Mesendoderm (in vitro differentiated cells): Measurements from ENCODE around the gene CALHM3.
"Not testable (repeated sequence)": the region's sequence is repeated elsewhere in the genome, so short reads cannot be mapped to it uniquely, and the experiment has no call there.

Experiments used
- DNase-seq: peaks from one replicate; pipeline ENCODE4 v3.0.0; 2013
- H2AK5ac ChIP-seq: 2 replicates; pipeline ENCODE4 v1.6.1; 2013; ENCODE audit warnings: low read length, inconsistent platforms
- H2BK120ac ChIP-seq: 2 replicates; pipeline ENCODE4 v1.6.1; 2013; ENCODE audit warnings: low read depth, mild to moderate bottlenecking, low read length, moderate library complexity, mixed read lengths
- H2BK15ac ChIP-seq: replicated peaks from 2 replicates; pipeline ENCODE4 v1.6.1; 2013; ENCODE audit warnings: low read depth, mild to moderate bottlenecking, moderate library complexity
- H2BK5ac ChIP-seq: 2 replicates; pipeline ENCODE4 v1.6.1; 2013; ENCODE audit warnings: low read length, inconsistent platforms
- H3K18ac ChIP-seq: 2 replicates; pipeline ENCODE4 v1.6.1; 2013; ENCODE audit warnings: mild to moderate bottlenecking, low read length, mixed read lengths
- H3K23ac ChIP-seq: one replicate; pipeline ENCODE4 v1.6.1; 2013; ENCODE audit warnings: low read length
- H3K27ac ChIP-seq: 2 replicates; pipeline ENCODE4 v1.5.1; 2013; ENCODE audit warnings: low read depth, mild to moderate bottlenecking, inconsistent platforms, low read length, moderate library complexity
- H3K27me3 ChIP-seq: 2 replicates; pipeline ENCODE4 v1.6.1; 2013; ENCODE audit warnings: low read length, control low read depth, mild to moderate bottlenecking, inconsistent platforms; ENCODE audit not compliant: insufficient read depth, poor library complexity
- H3K36me3 ChIP-seq: 2 replicates; pipeline ENCODE4 v1.6.1; 2013; ENCODE audit warnings: low read length, inconsistent platforms; ENCODE audit not compliant: control insufficient read depth, insufficient read depth
- H3K4ac ChIP-seq: one replicate; pipeline ENCODE4 v1.6.1; 2013; ENCODE audit warnings: low read depth, mild to moderate bottlenecking, low read length, moderate library complexity
- H3K4me1 ChIP-seq: 2 replicates; pipeline ENCODE4 v1.6.1; 2013; ENCODE audit warnings: low read depth, low read length, inconsistent platforms; ENCODE audit not compliant: control insufficient read depth
- H3K4me2 ChIP-seq: 2 replicates; pipeline ENCODE4 v1.6.1; 2013; ENCODE audit warnings: low read length
- H3K4me3 ChIP-seq: 2 replicates; pipeline ENCODE4 v1.5.1; 2013; ENCODE audit warnings: mild to moderate bottlenecking, low read length
- H3K56ac ChIP-seq: one replicate; pipeline ENCODE4 v1.6.1; 2013; ENCODE audit warnings: low read length
- H3K79me1 ChIP-seq: 2 replicates; pipeline ENCODE4 v1.6.1; 2013; ENCODE audit warnings: low read length, inconsistent platforms
- H3K79me2 ChIP-seq: 2 replicates; pipeline ENCODE4 v1.6.1; 2013; ENCODE audit warnings: mild to moderate bottlenecking, low read length; ENCODE audit not compliant: control insufficient read depth, insufficient read depth
- H3K9ac ChIP-seq: 2 replicates; pipeline ENCODE4 v1.6.1; 2013; ENCODE audit warnings: low read length, inconsistent platforms
- H4K5ac ChIP-seq: one replicate; pipeline ENCODE4 v1.6.1; 2013; ENCODE audit warnings: low read length
- H4K8ac ChIP-seq: one replicate; pipeline ENCODE4 v1.6.1; 2013; ENCODE audit warnings: low read depth, mild to moderate bottlenecking, control low read depth, low read length, moderate library complexity
- WGBS: extraction: QIAGEN DNeasy Blood & Tissue Kit; methylation state at CpG from one replicate; pipeline ENCODE4 v1.1.7; 2013; ENCODE audit warnings: low lambda C conversion rate, missing lambda C conversion rate; ENCODE audit not compliant: insufficient coverage; ENCODE audit errors: extremely low coverage; 5-methylcytosine and 5-hydroxymethylcytosine counted together

CALHM3 gene

DNA sequence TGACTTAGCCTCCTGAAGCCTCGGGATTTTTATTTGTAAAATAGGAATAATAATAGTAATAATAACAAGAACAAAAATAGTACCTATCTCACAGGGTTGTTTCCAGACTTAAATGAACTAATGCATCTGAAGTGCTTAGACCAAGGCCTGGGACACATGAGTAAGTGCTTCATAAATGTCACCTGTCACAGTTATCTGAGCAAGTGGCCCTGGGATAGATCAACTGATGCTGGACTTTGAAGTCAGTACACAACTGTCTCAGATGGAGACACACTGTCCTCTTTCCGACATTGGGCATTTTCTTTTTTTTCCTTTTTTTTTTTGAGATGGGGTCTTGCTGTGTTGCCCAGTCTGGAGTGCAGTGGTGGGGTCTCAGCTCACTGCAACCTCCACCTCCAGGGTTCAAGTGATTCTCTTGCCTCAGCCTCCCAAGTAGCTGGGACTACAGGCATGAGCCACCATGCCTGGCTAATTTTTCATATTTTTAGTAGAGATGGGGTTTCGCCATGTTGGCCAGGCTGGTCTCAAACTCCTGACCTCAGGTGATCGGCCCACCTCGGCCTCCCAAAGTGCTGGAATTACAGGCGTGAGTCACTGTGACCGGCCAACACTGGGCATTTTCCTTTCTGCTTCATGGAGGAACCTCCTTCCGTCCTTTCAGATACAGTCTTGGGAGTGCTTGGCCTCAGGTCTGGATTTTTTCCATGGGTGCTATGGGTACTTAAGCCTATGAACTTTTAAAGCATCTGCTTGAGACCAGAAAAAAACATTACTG is 7.8 kb upstream of the CALHM3 start:
- H2BK15ac ChIP-seq: not testable (repeated sequence)

DNA sequence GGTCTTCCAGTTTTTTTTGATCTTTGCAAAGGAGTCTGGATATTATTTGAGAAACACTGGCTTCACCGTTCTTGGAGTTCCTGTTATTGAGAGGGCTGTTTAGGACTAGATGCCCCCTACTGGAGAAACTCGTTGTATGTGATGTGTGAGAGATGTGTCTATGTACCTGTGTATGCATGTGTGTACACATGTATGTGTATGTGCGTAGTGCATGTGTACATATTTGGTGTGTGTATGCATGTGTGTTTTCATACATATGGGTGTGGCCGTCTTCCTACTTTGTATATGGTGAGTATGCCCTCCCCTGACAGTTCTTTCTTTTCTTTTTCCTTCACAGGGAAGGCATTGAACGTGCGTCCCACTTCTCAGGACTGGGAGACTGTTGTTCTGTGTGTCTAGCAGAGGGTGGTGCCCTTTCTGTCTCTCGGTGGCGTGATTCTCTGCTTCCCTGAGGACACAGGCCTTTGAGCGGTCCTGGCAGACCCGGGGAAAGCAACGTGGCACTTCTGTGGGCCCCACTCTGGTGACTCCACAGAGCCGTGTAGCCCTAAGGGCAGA is 3.0 kb upstream of the CALHM3 start:
- Histone ChIP-seq H3K56ac (no peak overlapping the region), H3K4me2 (no peak overlapping the region), H2BK15ac (no peak overlapping the region), H4K5ac (no peak overlapping the region), H3K27me3 (no peaks in the 10 kb centered on the region), H3K4ac (no peak overlapping the region), H3K79me1 (no peaks in the 10 kb centered on the region), H3K9ac (no peak overlapping the region), H3K4me1 (no peaks in the 10 kb centered on the region), H2BK5ac (no peak overlapping the region), H3K18ac (no peak overlapping the region), H3K27ac (no peak overlapping the region), H3K23ac (no peak overlapping the region), H3K4me3 (no peak overlapping the region), H3K79me2 (no peaks in the 10 kb centered on the region), H2AK5ac (no peak overlapping the region), H4K8ac (no peak overlapping the region), H3K36me3 (no peaks in the 10 kb centered on the region), H2BK120ac (no peak overlapping the region)
- peak; percentile 71 for DNase-seq
- WGBS: no CpG with 5 or more reads among the region's 12 CpGs

More for the DNA sequence above, 7.8 kb upstream of the CALHM3 start:
- H3K4me2 ChIP-seq, H3K27ac ChIP-seq, H3K9ac ChIP-seq, DNase-seq, H3K4ac ChIP-seq, H3K79me2 ChIP-seq, H3K18ac ChIP-seq, H3K36me3 ChIP-seq, H2BK5ac ChIP-seq, H3K4me1 ChIP-seq, H3K23ac ChIP-seq, H3K79me1 ChIP-seq, H3K56ac ChIP-seq, H4K5ac ChIP-seq, H2AK5ac ChIP-seq, H2BK120ac ChIP-seq, H3K4me3 ChIP-seq, H4K8ac ChIP-seq, H3K27me3 ChIP-seq: not testable (repeated sequence)
- WGBS: no CpG with 5 or more reads among the region's 8 CpGs

DNA sequence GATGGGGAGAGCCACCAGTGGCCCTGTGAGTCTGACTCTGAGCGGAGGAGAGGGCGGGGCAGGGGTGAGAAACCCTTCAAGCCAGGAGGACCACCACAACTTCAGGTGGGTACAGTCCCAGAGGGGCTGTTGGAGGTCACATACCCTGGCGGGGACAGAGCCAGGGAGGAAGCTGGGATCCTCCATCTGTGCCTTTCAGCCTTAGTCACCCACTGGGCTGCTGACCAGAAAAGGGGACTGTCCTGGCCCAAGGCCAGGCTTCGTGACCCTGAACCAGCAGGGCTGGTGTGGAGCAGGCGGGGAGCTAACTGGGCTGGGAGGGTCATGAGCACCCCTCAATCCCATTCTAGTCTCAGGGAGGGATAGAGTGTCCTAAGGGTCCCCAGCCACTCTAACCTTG is 1.5 kb upstream of the CALHM3 start:
- no peak overlapping the region for H3K4me2 ChIP-seq
- H2AK5ac ChIP-seq: no peak overlapping the region
- no peak overlapping the region for H3K9ac ChIP-seq
- H3K23ac ChIP-seq: no peak overlapping the region
- DNase-seq: no peak
- no peaks in the 10 kb centered on the region for H3K36me3 ChIP-seq
- H2BK120ac ChIP-seq: no peak overlapping the region
- H3K4me3 ChIP-seq: no peak overlapping the region
- no peak overlapping the region for H3K18ac ChIP-seq
- no peak overlapping the region for H2BK5ac ChIP-seq
- no peak overlapping the region for H3K56ac ChIP-seq
- no peak overlapping the region for H3K4ac ChIP-seq
- H3K27me3 ChIP-seq: no peaks in the 10 kb centered on the region
- no peak overlapping the region for H2BK15ac ChIP-seq
- H3K27ac ChIP-seq: no peak overlapping the region
- peaks cover 4% of the 10 kb centered on the region for H3K4me1 ChIP-seq
- no peaks in the 10 kb centered on the region for H3K79me1 ChIP-seq
- H3K79me2 ChIP-seq: no peaks in the 10 kb centered on the region
- no peak overlapping the region for H4K5ac ChIP-seq
- no CpG with 5 or more reads among the region's 5 CpGs for WGBS
- no peak overlapping the region for H4K8ac ChIP-seq

DNA sequence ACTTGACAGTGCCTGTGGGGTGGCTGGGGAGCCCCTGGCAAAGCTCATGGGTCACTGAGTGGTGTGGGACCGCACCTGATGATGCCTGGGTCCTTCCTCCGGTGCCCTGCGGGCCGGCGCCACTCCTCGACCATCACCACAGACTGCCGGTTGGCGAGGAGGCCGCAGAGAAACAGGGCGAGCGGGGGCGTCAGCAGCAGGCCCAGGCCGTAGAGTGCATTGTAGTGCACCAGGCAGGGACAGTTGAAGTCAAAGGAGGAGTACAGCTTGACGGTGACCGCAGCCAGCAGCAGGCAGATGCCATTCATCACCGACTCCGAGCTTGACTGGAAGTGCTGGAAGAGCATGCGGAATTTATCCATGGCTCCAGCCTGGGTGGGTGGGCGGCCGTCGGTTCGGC is 369 bp downstream of the CALHM3 start:
- Histone ChIP-seq H3K9ac (no peak overlapping the region), H2BK5ac (no peak overlapping the region), H3K23ac (no peak overlapping the region), H2BK120ac (no peak overlapping the region), H3K4me2 (no peak overlapping the region), H2BK15ac (no peak overlapping the region), H3K36me3 (no peaks in the 10 kb centered on the region), H3K27me3 (no peaks in the 10 kb centered on the region), H3K79me1 (no peaks in the 10 kb centered on the region), H3K4me3 (no peak overlapping the region), H4K8ac (no peak overlapping the region), H3K56ac (no peak overlapping the region), H3K79me2 (no peaks in the 10 kb centered on the region), H3K4me1 (peaks cover 4% of the 10 kb centered on the region), H3K27ac (no peak overlapping the region), H2AK5ac (no peak overlapping the region), H4K5ac (no peak overlapping the region), H3K18ac (no peak overlapping the region), H3K4ac (no peak overlapping the region)
- no peak for DNase-seq
- no CpG with 5 or more reads among the region's 22 CpGs for WGBS

DNA sequence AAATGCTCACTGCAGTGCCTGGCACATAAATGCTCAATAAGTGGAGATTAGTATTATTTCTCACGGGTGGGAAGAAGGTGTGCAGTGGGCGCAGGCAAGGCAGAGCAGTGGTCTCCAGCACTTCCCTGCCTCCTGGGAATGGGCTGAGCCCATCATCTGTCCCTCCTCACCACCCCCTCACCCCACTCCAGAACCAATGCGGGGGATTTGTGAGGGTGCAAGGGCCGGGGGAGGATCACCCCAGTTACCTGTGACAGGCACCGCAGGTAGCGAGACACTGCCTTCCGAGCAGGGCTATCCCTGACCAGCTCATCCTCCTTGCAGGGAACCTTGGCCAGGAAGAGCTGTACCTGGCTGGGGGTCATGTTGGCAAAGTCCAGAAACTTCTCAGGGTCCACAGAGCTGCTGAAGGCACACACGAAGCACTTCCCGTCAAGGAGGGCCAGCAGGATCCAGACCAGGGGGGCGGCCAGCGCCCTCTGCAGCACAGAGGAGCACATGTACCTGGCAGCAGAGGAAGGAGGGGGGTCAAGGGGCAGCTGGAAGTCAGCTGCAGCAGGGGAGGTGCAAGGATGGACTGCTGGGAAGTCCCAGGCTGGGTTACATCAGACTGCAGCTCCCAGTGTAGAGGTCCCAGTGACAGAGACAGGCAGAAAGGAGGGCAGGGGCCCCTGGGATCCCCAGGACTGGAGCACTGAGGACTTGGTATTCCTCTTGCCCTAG is 2.8 kb downstream of the CALHM3 start:
- H3K4me3 ChIP-seq: no peak overlapping the region
- peak; percentile 90 for DNase-seq
- peak overlapping the region; percentile 37 for H3K9ac ChIP-seq

More for the DNA sequence above, 2.8 kb downstream of the CALHM3 start:
- Histone ChIP-seq H3K18ac (peak overlapping the region; percentile 44), H2BK5ac (no peak overlapping the region), H3K4me2 (no peak overlapping the region), H3K79me1 (no peaks in the 10 kb centered on the region), H3K79me2 (no peaks in the 10 kb centered on the region), H2BK15ac (no peak overlapping the region), H3K56ac (peak overlapping the region; percentile 70), H3K4ac (no peak overlapping the region), H3K4me1 (peaks cover 6% of the 10 kb centered on the region), H3K27ac (no peak overlapping the region), H4K5ac (no peak overlapping the region), H3K23ac (no peak overlapping the region), H3K36me3 (no peaks in the 10 kb centered on the region), H3K27me3 (no peaks in the 10 kb centered on the region), H2AK5ac (no peak overlapping the region), H2BK120ac (no peak overlapping the region), H4K8ac (no peak overlapping the region)
- WGBS: no CpG with 5 or more reads among the region's 11 CpGs
